B cell (primary cell): ENCODE data around the gene SON.

Source experiments
- EZH2 ChIP-seq: IDR thresholded peaks from 2 replicates; pipeline ENCODE4 v1.6.1; 2012; ENCODE audit warnings: borderline replicate concordance, low read depth, mild to moderate bottlenecking, moderate library complexity, low read length; ENCODE audit not compliant: insufficient read depth, poor library complexity, severe bottlenecking
- TF ChIP-seq, protein P1 (sequence below): fragments of 200-600 bp; IDR thresholded peaks from one replicate; pipeline ENCODE4 v1.8.0; 2022; ENCODE audit warnings: antibody characterized with exemption, mild to moderate bottlenecking

DNA sequence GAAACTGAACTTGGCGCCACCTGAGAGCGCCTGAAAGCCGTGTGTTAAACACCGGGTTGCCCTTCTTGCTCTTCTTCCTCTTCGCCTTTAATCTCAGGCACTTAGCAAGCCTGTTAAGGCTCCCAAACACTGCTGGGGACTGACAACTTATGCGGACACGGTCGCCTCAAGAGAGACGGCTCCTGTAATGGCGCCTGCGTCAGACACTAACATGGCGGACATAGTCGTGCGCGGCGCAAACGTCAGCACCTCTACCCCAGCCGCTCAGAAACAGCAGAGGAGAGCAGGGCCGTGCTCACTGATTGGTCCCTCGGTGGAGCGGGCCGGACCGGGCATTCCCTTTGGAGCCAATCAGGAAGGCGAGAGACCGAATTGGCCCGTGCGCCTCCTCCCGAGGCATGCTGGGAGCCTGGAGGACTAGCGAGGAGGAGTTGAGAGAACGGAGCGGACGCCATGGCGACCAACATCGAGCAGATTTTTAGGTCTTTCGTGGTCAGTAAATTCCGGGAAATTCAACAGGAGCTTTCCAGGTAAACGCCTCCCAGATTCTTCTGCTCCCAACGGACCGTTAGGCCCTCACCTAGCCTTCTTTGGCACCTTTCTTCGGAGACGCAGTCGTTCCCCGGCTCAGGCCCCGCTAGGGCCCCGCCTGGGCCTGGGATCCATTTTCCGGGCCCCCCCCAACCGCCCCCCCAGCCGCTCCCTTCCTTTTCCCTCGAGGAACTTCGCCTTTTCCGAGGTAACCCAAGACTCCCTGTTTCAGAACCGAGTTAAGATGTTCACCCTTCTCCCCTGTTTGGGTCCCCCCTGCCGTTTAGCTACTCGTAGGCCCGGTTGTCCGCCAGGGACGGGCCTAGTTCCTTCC, at the start of gene SON:
- TF ChIP-seq, protein P1, sequence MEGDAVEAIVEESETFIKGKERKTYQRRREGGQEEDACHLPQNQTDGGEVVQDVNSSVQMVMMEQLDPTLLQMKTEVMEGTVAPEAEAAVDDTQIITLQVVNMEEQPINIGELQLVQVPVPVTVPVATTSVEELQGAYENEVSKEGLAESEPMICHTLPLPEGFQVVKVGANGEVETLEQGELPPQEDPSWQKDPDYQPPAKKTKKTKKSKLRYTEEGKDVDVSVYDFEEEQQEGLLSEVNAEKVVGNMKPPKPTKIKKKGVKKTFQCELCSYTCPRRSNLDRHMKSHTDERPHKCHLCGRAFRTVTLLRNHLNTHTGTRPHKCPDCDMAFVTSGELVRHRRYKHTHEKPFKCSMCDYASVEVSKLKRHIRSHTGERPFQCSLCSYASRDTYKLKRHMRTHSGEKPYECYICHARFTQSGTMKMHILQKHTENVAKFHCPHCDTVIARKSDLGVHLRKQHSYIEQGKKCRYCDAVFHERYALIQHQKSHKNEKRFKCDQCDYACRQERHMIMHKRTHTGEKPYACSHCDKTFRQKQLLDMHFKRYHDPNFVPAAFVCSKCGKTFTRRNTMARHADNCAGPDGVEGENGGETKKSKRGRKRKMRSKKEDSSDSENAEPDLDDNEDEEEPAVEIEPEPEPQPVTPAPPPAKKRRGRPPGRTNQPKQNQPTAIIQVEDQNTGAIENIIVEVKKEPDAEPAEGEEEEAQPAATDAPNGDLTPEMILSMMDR: no peak
- no peak for TF ChIP-seq EZH2
